PC-3 (cell line): ENCODE measurements around the gene UBA3. TPM values are rescaled to one million over a fixed set of nuclear protein-coding genes. Genes with fewer than 3 reads are reported as not detected.

Experiments used
- ATAC-seq: fragments of 200-7000 bp; cut with Tn5 transposase; 2 replicates; pipeline ENCODE4 v1.9.1; 2020; ENCODE audit warnings: mild to moderate bottlenecking, moderate library complexity
- BruUV-seq: library from RNA; stranded (reverse); fragments of 400-500 nt; replicated peaks from 2 replicates; lab custom pipeline; 2021; lab: Mats Ljungman, UMichigan
- CTCF ChIA-PET: fragments of 300-600 bp; sonication (Branson Sonifier 250); formaldehyde crosslinking; loops from one replicate; lab custom pipeline; 2022; ENCODE audit warnings: antibody characterized with exemption; lab: Charles Lee
- POLR2A ChIA-PET: fragments of 300-600 bp; sonication (Branson Sonifier 250); formaldehyde crosslinking; loops from one replicate; lab custom pipeline; 2022; ENCODE audit warnings: antibody characterized with exemption; ENCODE audit not compliant: unreplicated experiment; lab: Charles Lee
- DNase-seq: peaks from one replicate; pipeline ENCODE4 v3.0.0-alpha.2; 2015
- H2AFZ ChIP-seq: fragments of 300-600 bp; sonication (generic); 2 replicates; pipeline ENCODE4 v1.6.0; 2016; ENCODE audit warnings: antibody characterized with exemption, low read length
- H3F3A ChIP-seq: fragments of 300-600 bp; sonication (generic); one replicate; pipeline ENCODE4 v1.6.0; 2017; ENCODE audit warnings: antibody characterized with exemption, low read length, control low read depth, mild to moderate bottlenecking; ENCODE audit not compliant: unreplicated experiment
- H3K27ac ChIP-seq: fragments of 300-600 bp; sonication (generic); 2 replicates; pipeline ENCODE4 v1.5.1; 2016; ENCODE audit warnings: mild to moderate bottlenecking, low read length
- H3K27me3 ChIP-seq: fragments of 300-600 bp; sonication (generic); 2 replicates; pipeline ENCODE4 v1.6.1; 2016; ENCODE audit warnings: low read length, mixed read lengths
- H3K36me3 ChIP-seq: fragments of 300-600 bp; sonication (generic); 2 replicates; pipeline ENCODE4 v1.6.1; 2016; ENCODE audit warnings: low read depth, mixed run types, low read length, mixed read lengths
- H3K4me1 ChIP-seq: fragments of 300-600 bp; sonication (generic); 2 replicates; pipeline ENCODE4 v1.5.1; 2016; ENCODE audit warnings: low read length; ENCODE audit not compliant: insufficient read depth
- H3K4me2 ChIP-seq: fragments of 300-600 bp; sonication (generic); 2 replicates; pipeline ENCODE4 v1.6.0; 2016; ENCODE audit warnings: low read length
- H3K4me3 ChIP-seq: fragments of 300-600 bp; sonication (generic); 2 replicates; pipeline ENCODE4 v1.5.1; 2016; ENCODE audit warnings: mild to moderate bottlenecking, low read length, mixed read lengths
- H3K79me2 ChIP-seq: fragments of 300-600 bp; sonication (generic); 2 replicates; pipeline ENCODE4 v1.6.1; 2017; ENCODE audit warnings: low read length, mixed read lengths
- H3K9ac ChIP-seq: fragments of 300-600 bp; sonication (generic); 2 replicates; pipeline ENCODE4 v1.6.0; 2016; ENCODE audit warnings: mild to moderate bottlenecking, low read length
- H3K9me2 ChIP-seq: fragments of 300-600 bp; sonication (generic); replicated peaks from 2 replicates; pipeline ENCODE4 v1.6.1; 2016; ENCODE audit warnings: mixed run types, low read length, mixed read lengths
- H3K9me3 ChIP-seq: fragments of 300-600 bp; sonication (generic); 2 replicates; pipeline ENCODE4 v1.6.1; 2016; ENCODE audit warnings: low read length, mixed read lengths
- H4K20me1 ChIP-seq: fragments of 300-600 bp; sonication (generic); 2 replicates; pipeline ENCODE4 v1.6.1; 2016; ENCODE audit warnings: low read length, mixed read lengths
- EZH2 ChIP-seq: fragments of 300-600 bp; sonication (generic); IDR thresholded peaks from one replicate; pipeline ENCODE4 v1.6.1; 2017; ENCODE audit warnings: antibody characterized with exemption, mild to moderate bottlenecking, low read length; ENCODE audit not compliant: unreplicated experiment
- EZH2phosphoT487 ChIP-seq: fragments of 300-600 bp; sonication (generic); IDR thresholded peaks from 2 replicates; pipeline ENCODE4 v1.6.1; 2018; ENCODE audit warnings: mild to moderate bottlenecking, antibody characterized with exemption, low read length, borderline replicate concordance
- intact Hi-C: fragments of 100-400 bp; cut with micrococcal nuclease; formaldehyde crosslinking; loops from 2 replicates; pipeline ENCODE4 v1.9.0; 2023
- total RNA-seq: library from RNA; depleted of rRNA; stranded (reverse); fragments of >200 nt; gene quantifications from 2 replicates; pipeline ENCODE4 v1.2.3, GENCODE V29; 2014
- TF ChIP-seq, protein P1 (sequence below): fragments of 300-600 bp; sonication (generic); conservative IDR thresholded peaks from 2 replicates; pipeline ENCODE4 v1.5.1; 2017; ENCODE audit warnings: antibody characterized with exemption, low read depth, mild to moderate bottlenecking, low read length

Gene UBA3
- total RNA-seq, 1 experiment from 2014 or later = 27.5 TPM

DNA sequence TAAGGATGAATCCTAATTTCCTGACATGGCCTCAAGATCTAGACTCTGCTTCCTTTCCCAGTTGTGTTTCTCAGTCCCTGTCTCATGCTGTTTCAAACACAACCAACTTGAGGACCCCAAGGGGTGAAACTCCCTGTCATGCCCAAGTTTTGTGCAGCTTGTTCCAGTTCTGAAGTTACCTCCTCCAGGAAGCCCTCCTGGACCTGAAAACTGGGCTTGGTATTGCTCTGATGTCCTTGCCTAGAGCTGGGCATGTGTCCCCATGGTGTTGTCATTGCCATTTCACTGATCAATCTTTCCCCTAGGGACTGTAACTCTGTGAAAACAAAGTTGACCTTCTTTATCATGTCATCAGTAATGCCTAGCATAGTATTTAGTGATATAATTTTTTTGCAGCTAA is 48.3 kb upstream of the UBA3 start:
- POLR2A ChIA-PET = no interaction called here
- TF ChIP-seq, protein P1, sequence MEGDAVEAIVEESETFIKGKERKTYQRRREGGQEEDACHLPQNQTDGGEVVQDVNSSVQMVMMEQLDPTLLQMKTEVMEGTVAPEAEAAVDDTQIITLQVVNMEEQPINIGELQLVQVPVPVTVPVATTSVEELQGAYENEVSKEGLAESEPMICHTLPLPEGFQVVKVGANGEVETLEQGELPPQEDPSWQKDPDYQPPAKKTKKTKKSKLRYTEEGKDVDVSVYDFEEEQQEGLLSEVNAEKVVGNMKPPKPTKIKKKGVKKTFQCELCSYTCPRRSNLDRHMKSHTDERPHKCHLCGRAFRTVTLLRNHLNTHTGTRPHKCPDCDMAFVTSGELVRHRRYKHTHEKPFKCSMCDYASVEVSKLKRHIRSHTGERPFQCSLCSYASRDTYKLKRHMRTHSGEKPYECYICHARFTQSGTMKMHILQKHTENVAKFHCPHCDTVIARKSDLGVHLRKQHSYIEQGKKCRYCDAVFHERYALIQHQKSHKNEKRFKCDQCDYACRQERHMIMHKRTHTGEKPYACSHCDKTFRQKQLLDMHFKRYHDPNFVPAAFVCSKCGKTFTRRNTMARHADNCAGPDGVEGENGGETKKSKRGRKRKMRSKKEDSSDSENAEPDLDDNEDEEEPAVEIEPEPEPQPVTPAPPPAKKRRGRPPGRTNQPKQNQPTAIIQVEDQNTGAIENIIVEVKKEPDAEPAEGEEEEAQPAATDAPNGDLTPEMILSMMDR = no peak
- no peak for TF ChIP-seq EZH2
- Histone ChIP-seq H3K4me2 (no peak overlapping the region), H3K36me3 (no peaks in the 10 kb centered on the region), H3K9me3 (no peaks in the 10 kb centered on the region), H3K4me1 (no peaks in the 10 kb centered on the region), H3K27ac (no peak overlapping the region), H3K9ac (no peak overlapping the region), H3F3A (no peaks in the 10 kb centered on the region), H3K79me2 (no peaks in the 10 kb centered on the region), H3K4me3 (no peak overlapping the region), H3K27me3 (no peaks in the 10 kb centered on the region), H2AFZ (no peak overlapping the region), H3K9me2 (no peaks in the 10 kb centered on the region), H4K20me1 (no peaks in the 10 kb centered on the region)
- BruUV-seq = no TSS peak
- ATAC-seq (no peak), DNase-seq (no peak)
- intact Hi-C loops = no loop called here
- CTCF ChIA-PET = no interaction called here

GRCh38 chr3:69126999-69127398 is 46.8 kb upstream of the UBA3 start:
- no peak for TF ChIP-seq EZH2
- TF ChIP-seq EZH2phosphoT487 = no peak
- TF ChIP-seq, protein P1 = no peak
- ATAC-seq (no peak), DNase-seq (no peak)
- Histone ChIP-seq H3K79me2 (no peaks in the 10 kb centered on the region), H3F3A (no peaks in the 10 kb centered on the region), H3K9me2 (no peaks in the 10 kb centered on the region), H3K4me3 (no peak overlapping the region), H3K4me1 (no peaks in the 10 kb centered on the region), H3K9me3 (no peaks in the 10 kb centered on the region), H2AFZ (no peak overlapping the region), H3K27ac (no peak overlapping the region), H3K9ac (no peak overlapping the region), H3K27me3 (no peaks in the 10 kb centered on the region), H3K4me2 (no peak overlapping the region), H3K36me3 (no peaks in the 10 kb centered on the region), H4K20me1 (no peaks in the 10 kb centered on the region)
- no TSS peak for BruUV-seq
- intact Hi-C loops = no loop called here
- ChIA-PET POLR2A (no interaction called here), CTCF (no interaction called here)

GRCh38 chr3:69126216-69126615 is 46.1 kb upstream of the UBA3 start:
- no peak overlapping the region for H3K4me3 ChIP-seq
- ChIA-PET POLR2A (no interaction called here), CTCF (no interaction called here)
- H3K27ac ChIP-seq = no peak overlapping the region
- BruUV-seq = no TSS peak
- TF ChIP-seq, protein P1 = no peak
- TF ChIP-seq EZH2 (no peak), EZH2phosphoT487 (no peak)
- DNase-seq (no peak), ATAC-seq (no peak)
- H3F3A ChIP-seq = no peaks in the 10 kb centered on the region
- H3K9ac ChIP-seq = no peak overlapping the region
- H3K27me3 ChIP-seq = no peaks in the 10 kb centered on the region
- no peaks in the 10 kb centered on the region for H3K4me1 ChIP-seq
- intact Hi-C loops = no loop called here
- no peaks in the 10 kb centered on the region for H3K79me2 ChIP-seq
- no peaks in the 10 kb centered on the region for H3K9me3 ChIP-seq
- no peaks in the 10 kb centered on the region for H3K36me3 ChIP-seq
- H2AFZ ChIP-seq = no peak overlapping the region
- H3K4me2 ChIP-seq = no peak overlapping the region
- no peaks in the 10 kb centered on the region for H4K20me1 ChIP-seq
- H3K9me2 ChIP-seq = no peaks in the 10 kb centered on the region
